IMR-90 (cell line): ENCODE measurements around the gene RNF182. TPM values are rescaled to one million over a fixed set of nuclear protein-coding genes. Genes with fewer than 3 reads are reported as not detected.

Experiments used
- ATAC-seq: fragments of 200-7000 bp; cut with Tn5 transposase; 2 replicates; pipeline ENCODE4 v1.9.1; 2020; ENCODE audit warnings: low read depth, mild to moderate bottlenecking, moderate library complexity
- BruUV-seq: library from RNA; stranded (reverse); fragments of 400-500 nt; replicated peaks from 2 replicates; lab custom pipeline; 2021; lab: Mats Ljungman, UMichigan
- CTCF ChIA-PET: fragments of 300-600 bp; formaldehyde crosslinking; extraction: SDS; loops from one replicate; lab custom pipeline; 2021; ENCODE audit warnings: antibody characterized with exemption; lab: Yijun Ruan, JAX
- POLR2A ChIA-PET: fragments of 300-600 bp; sonication (Branson Sonifier 250); formaldehyde crosslinking; loops from one replicate; lab custom pipeline; 2022; ENCODE audit warnings: antibody characterized with exemption; ENCODE audit not compliant: unreplicated experiment; lab: Charles Lee
- DNase-seq: peaks from one replicate; pipeline ENCODE4 v3.0.0; 2013
- H2AFZ ChIP-seq: replicated peaks from 2 replicates; pipeline ENCODE3; 2013; ENCODE audit warnings: low read length, mild to moderate bottlenecking; ENCODE audit not compliant: poor library complexity
- H2AK5ac ChIP-seq: 2 replicates; pipeline ENCODE4 v1.6.1; 2013; ENCODE audit warnings: low read depth, low read length, inconsistent platforms
- H2AK9ac ChIP-seq: replicated peaks from 2 replicates; pipeline ENCODE3; 2013; ENCODE audit warnings: mild to moderate bottlenecking, low read depth, low read length, moderate library complexity; ENCODE audit not compliant: poor library complexity
- H2BK120ac ChIP-seq: 2 replicates; pipeline ENCODE4 v1.6.1; 2013; ENCODE audit warnings: low read depth, low read length, inconsistent platforms
- H2BK15ac ChIP-seq: 3 replicates; pipeline ENCODE4 v1.6.1; 2013; ENCODE audit warnings: low read depth, low read length, inconsistent platforms
- H2BK20ac ChIP-seq: 2 replicates; pipeline ENCODE4 v1.6.1; 2013; ENCODE audit warnings: low read depth, mild to moderate bottlenecking, inconsistent platforms, low read length, moderate library complexity
- H2BK5ac ChIP-seq: 2 replicates; pipeline ENCODE4 v1.6.1; 2013; ENCODE audit warnings: mild to moderate bottlenecking, low read depth, low read length, inconsistent platforms; ENCODE audit not compliant: poor library complexity, severe bottlenecking
- H3K14ac ChIP-seq: replicated peaks from 2 replicates; pipeline ENCODE4 v1.6.1; 2013; ENCODE audit warnings: low read depth, low read length, inconsistent platforms
- H3K18ac ChIP-seq: 2 replicates; pipeline ENCODE4 v1.6.1; 2013; ENCODE audit warnings: low read depth, low read length, control low read depth
- H3K23ac ChIP-seq: 2 replicates; pipeline ENCODE4 v1.6.1; 2013; ENCODE audit warnings: low read depth, low read length, inconsistent platforms
- H3K27ac ChIP-seq: 2 replicates; pipeline ENCODE4 v1.5.1; 2013; ENCODE audit warnings: mild to moderate bottlenecking, control low read depth, low read length; ENCODE audit not compliant: insufficient read depth
- H3K27me3 ChIP-seq: 2 replicates; pipeline ENCODE4 v1.6.1; 2013; ENCODE audit warnings: low read length; ENCODE audit not compliant: control insufficient read depth, insufficient read depth
- H3K36me3 ChIP-seq: 2 replicates; pipeline ENCODE4 v1.6.1; 2013; ENCODE audit warnings: low read length, mixed read lengths; ENCODE audit not compliant: control insufficient read depth, insufficient read depth
- H3K4ac ChIP-seq: 2 replicates; pipeline ENCODE4 v1.6.1; 2013; ENCODE audit warnings: low read depth, low read length, inconsistent platforms
- H3K4me1 ChIP-seq: 2 replicates; pipeline ENCODE4 v1.6.1; 2013; ENCODE audit warnings: low read length, mixed read lengths; ENCODE audit not compliant: control insufficient read depth, insufficient read depth
- H3K4me2 ChIP-seq: 2 replicates; pipeline ENCODE4 v1.6.1; 2013; ENCODE audit warnings: low read depth, mild to moderate bottlenecking, control low read depth, low read length, moderate library complexity
- H3K4me3 ChIP-seq: 2 replicates; pipeline ENCODE4 v1.5.1; 2013; ENCODE audit warnings: low read depth, mild to moderate bottlenecking, control low read depth, low read length, moderate library complexity; ENCODE audit not compliant: insufficient read depth
- H3K56ac ChIP-seq: 2 replicates; pipeline ENCODE4 v1.6.1; 2013; ENCODE audit warnings: low read length, inconsistent platforms; ENCODE audit not compliant: insufficient read depth; ENCODE audit errors: extremely low read depth
- H3K79me1 ChIP-seq, 2 experiments: 2 replicates each; pipeline ENCODE4 v1.6.1; 2013; ENCODE audit warnings: low read length in 2 of 2, inconsistent platforms in 1 of 2, low read depth in 1 of 2
- H3K9ac ChIP-seq: 2 replicates; pipeline ENCODE4 v1.6.1; 2013; ENCODE audit warnings: low read depth, low read length, control low read depth
- H3K9me1 ChIP-seq: 2 replicates; pipeline ENCODE4 v1.6.1; 2013; ENCODE audit warnings: low read length, inconsistent platforms; ENCODE audit not compliant: insufficient read depth
- H3K9me3 ChIP-seq: 2 replicates; pipeline ENCODE4 v1.6.1; 2013; ENCODE audit warnings: low read length; ENCODE audit not compliant: control insufficient read depth, insufficient read depth
- H4K20me1 ChIP-seq: 2 replicates; pipeline ENCODE4 v1.6.1; 2013; ENCODE audit warnings: low read length, inconsistent platforms; ENCODE audit not compliant: insufficient read depth
- H4K5ac ChIP-seq: 2 replicates; pipeline ENCODE4 v1.6.1; 2013; ENCODE audit warnings: mild to moderate bottlenecking, low read depth, low read length, control low read depth
- H4K8ac ChIP-seq, 2 experiments: 2 replicates each; pipeline ENCODE4 v1.6.1; 2013; ENCODE audit warnings: low read depth in 2 of 2, low read length in 2 of 2, control low read depth in 1 of 2, inconsistent platforms in 1 of 2
- H4K91ac ChIP-seq: 2 replicates; pipeline ENCODE4 v1.6.1; 2013; ENCODE audit warnings: low read depth, low read length, inconsistent platforms; ENCODE audit not compliant: insufficient read depth
- BHLHE40 ChIP-seq: fragments of 150-350 bp; IDR thresholded peaks from 2 replicates; pipeline ENCODE4 v1.6.1; 2016; ENCODE audit warnings: mild to moderate bottlenecking, low read depth, low read length
- CEBPB ChIP-seq: IDR thresholded peaks from 2 replicates; pipeline ENCODE4 v1.6.1; 2012; ENCODE audit warnings: low read depth, low read length, improper control_type of control experiment
- CHD1 ChIP-seq: IDR thresholded peaks from 2 replicates; pipeline ENCODE4 v1.6.1; 2012; ENCODE audit warnings: low read depth, low read length, improper control_type of control experiment
- FOS ChIP-seq: fragments of 150-350 bp; IDR thresholded peaks from 2 replicates; pipeline ENCODE4 v1.6.1; 2016; ENCODE audit warnings: low read depth, low read length
- MAFK ChIP-seq: IDR thresholded peaks from 2 replicates; pipeline ENCODE4 v1.6.1; 2012; ENCODE audit warnings: low read depth, low read length, improper control_type of control experiment
- MAZ ChIP-seq: IDR thresholded peaks from 2 replicates; pipeline ENCODE4 v1.6.1; 2012; ENCODE audit warnings: low read depth, mild to moderate bottlenecking, low read length, improper control_type of control experiment, moderate library complexity, borderline replicate concordance
- MXI1 ChIP-seq: IDR thresholded peaks from 2 replicates; pipeline ENCODE4 v1.6.1; 2012; ENCODE audit warnings: low read depth, mild to moderate bottlenecking, low read length, moderate library complexity, borderline replicate concordance
- POLR2A ChIP-seq: IDR thresholded peaks from 2 replicates; pipeline ENCODE4 v1.6.1; 2012; ENCODE audit warnings: mild to moderate bottlenecking, low read depth, low read length
- RAD21 ChIP-seq: IDR thresholded peaks from 2 replicates; pipeline ENCODE4 v1.6.1; 2012; ENCODE audit warnings: low read length, improper control_type of control experiment
- RCOR1 ChIP-seq: IDR thresholded peaks from 2 replicates; pipeline ENCODE4 v1.6.1; 2012; ENCODE audit warnings: mild to moderate bottlenecking, low read length, improper control_type of control experiment; ENCODE audit not compliant: insufficient replicate concordance
- RFX5 ChIP-seq: IDR thresholded peaks from 2 replicates; pipeline ENCODE4 v1.8.0; 2012; ENCODE audit warnings: low read depth, mild to moderate bottlenecking, low read length, moderate library complexity
- SMC3 ChIP-seq: fragments of 150-350 bp; IDR thresholded peaks from 2 replicates; pipeline ENCODE4 v1.6.1; 2016; ENCODE audit warnings: low read depth, mild to moderate bottlenecking, antibody characterized with exemption, low read length, moderate library complexity
- whole genome bisulfite sequencing, 2 experiments: methylation state at CpG; one replicate each; pipeline versions ENCODE4 v1.1.5 to v1.1.7; 2013; ENCODE audit warnings: missing lambda C conversion rate in 2 of 2; ENCODE audit not compliant: insufficient read length in 1 of 2; ENCODE audit errors: extremely low coverage in 2 of 2; 5-methylcytosine and 5-hydroxymethylcytosine counted together
- dilution Hi-C: fragments of 300-500 bp; cut with HindIII; formaldehyde crosslinking; loops from one replicate; pipeline ENCODE4 v1.14.3; 2018; ENCODE audit warnings: low sequenced_read_pairs; ENCODE audit not compliant: unreplicated experiment
- in situ Hi-C: fragments of 300-500 bp; cut with MboI; formaldehyde crosslinking; loops from 3 replicates; pipeline ENCODE4 v1.14.3; 2019; ENCODE audit warnings: low sequenced_read_pairs, inconsistent platforms, mixed read lengths
- intact Hi-C: fragments of 100-400 bp; cut with micrococcal nuclease; formaldehyde crosslinking; loops from 2 replicates; pipeline ENCODE4 v1.10.0; 2022
- polyA plus RNA-seq, 3 experiments: library from polyadenylated mRNA; depleted of rRNA; stranded (reverse); fragments of >200 nt; gene quantifications; 2 replicates each; pipeline ENCODE4 v1.2.3, GENCODE V29; 2012; ENCODE audit warnings: low replicate concordance in 1 of 3
- total RNA-seq: library from RNA; depleted of rRNA; stranded (reverse); fragments of >200 nt; gene quantifications from 2 replicates; pipeline ENCODE4 v1.2.3, GENCODE V29; 2012
- TF ChIP-seq, protein P1 (sequence below): fragments of 150-350 bp; IDR thresholded peaks from 2 replicates; pipeline ENCODE4 v1.6.1; 2016; ENCODE audit warnings: low read depth, mild to moderate bottlenecking, low read length, moderate library complexity, borderline replicate concordance
- TF ChIP-seq, protein P2 (sequence below): fragments of 150-350 bp; IDR thresholded peaks from 2 replicates; pipeline ENCODE4 v1.6.1; 2017; ENCODE audit warnings: mild to moderate bottlenecking, antibody characterized with exemption, low read length, low read depth

The RNF182 gene
- total and polyA plus RNA-seq, 2 of the 4 experiments (the other 2 are of a cell fraction), result 4.1 to 9.1 TPM

DNA sequence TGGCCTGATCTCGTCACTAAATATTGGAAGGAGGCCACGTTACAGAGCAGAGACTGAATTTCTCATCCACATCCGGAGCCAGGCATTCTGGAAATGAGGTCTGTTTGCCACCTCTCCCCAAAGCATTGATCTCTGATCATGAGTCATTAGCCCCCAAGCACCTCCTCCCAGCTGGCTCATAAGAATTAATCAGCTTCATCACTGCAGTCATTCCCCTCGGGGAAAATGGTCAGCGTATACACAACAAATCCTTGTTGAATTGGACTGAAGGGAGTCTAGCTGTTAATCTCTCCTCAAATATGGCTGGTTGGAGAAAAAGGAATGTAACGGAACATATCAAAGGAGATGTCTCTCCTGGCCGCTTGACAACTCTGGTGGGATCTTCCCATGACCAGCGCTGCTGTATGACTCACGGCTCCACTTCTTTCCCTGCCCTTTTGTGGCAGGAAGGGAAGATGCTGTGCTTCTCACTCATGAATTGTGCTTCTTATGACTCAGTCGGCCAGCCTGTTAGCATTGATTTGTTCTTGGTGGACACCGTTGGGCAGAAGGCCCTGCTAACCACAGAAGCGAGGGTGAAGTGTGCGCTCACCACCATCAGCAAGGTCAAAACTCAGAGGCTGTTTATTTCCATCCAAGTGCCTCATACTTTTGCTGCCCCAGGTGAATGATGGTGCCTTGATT lies 76.7 kb downstream of the RNF182 start:
- no peak overlapping the region; the same call in 1 of the 2 replicates for H3K9ac ChIP-seq
- H3K14ac ChIP-seq, result peak overlapping the region; percentile 62
- H3K4me2 ChIP-seq, result peak overlapping the region; percentile 56
- H3K79me1 ChIP-seq, result no peaks in the 10 kb centered on the region
- H2AK5ac ChIP-seq, result 0 out of 2 replicates have a peak overlapping the region, but pooled peaks have one; percentile 1
- no peaks in the 10 kb centered on the region for H3K9me3 ChIP-seq
- intact Hi-C loops, result no loop called here
- ChIA-PET CTCF (interaction anchor here (0.8 kb wide), 1 partner anchor 16 kb away, joined by 3 read pairs; no protein-coding TSS in a partner anchor), POLR2A (no interaction called here)
- peak overlapping the region; percentile 56; the same call in 1 of the 2 replicates for H3K56ac ChIP-seq
- peak overlapping the region; percentile 66 for H2AFZ ChIP-seq
- peaks cover 2% of the 10 kb centered on the region; the same call in 1 of the 2 replicates for H3K4me1 ChIP-seq
- H3K27ac ChIP-seq, result peak overlapping the region; percentile 30
- peak overlapping the region; percentile 12 to 64 for H4K8ac ChIP-seq
- H3K18ac ChIP-seq, result peak overlapping the region; percentile 28; the same call in 1 of the 2 replicates
- H2BK15ac ChIP-seq, result peak overlapping the region; percentile 27; the same call in 2 of the 3 replicates
- no peaks in the 10 kb centered on the region for H4K20me1 ChIP-seq
- H2BK120ac ChIP-seq, result peak overlapping the region; percentile 80
- peak overlapping the region; percentile 51; the same call in 1 of the 2 replicates for H4K91ac ChIP-seq
- 0% methylated on average over 5 of the region's 13 CpGs; no CpG with 5 or more reads in 1 of the 2 experiments for WGBS, 2 experiments
- dilution Hi-C loops, result no loop called here
- H4K5ac ChIP-seq, result peak overlapping the region; percentile 6; the same call in 1 of the 2 replicates
- H2BK5ac ChIP-seq, result peak overlapping the region; percentile 67
- ATAC-seq, result peak; percentile 95
- peak overlapping the region; percentile 20 for H2AK9ac ChIP-seq
- in situ Hi-C loops, result no loop called here
- peak overlapping the region; percentile 76 for H3K4ac ChIP-seq
- no peaks in the 10 kb centered on the region for H3K9me1 ChIP-seq
- no peaks in the 10 kb centered on the region for H3K27me3 ChIP-seq
- no TSS peak for BruUV-seq
- H2BK20ac ChIP-seq, result peak overlapping the region; percentile 81
- peak; percentile 99 for DNase-seq
- H3K23ac ChIP-seq, result peak overlapping the region; percentile 7; the same call in 1 of the 2 replicates
- H3K36me3 ChIP-seq, result no peaks in the 10 kb centered on the region
- H3K4me3 ChIP-seq, result peak overlapping the region; percentile 4; the same call in 1 of the 2 replicates
- peak; percentile 72 for TF ChIP-seq RCOR1
- TF ChIP-seq, protein P1, sequence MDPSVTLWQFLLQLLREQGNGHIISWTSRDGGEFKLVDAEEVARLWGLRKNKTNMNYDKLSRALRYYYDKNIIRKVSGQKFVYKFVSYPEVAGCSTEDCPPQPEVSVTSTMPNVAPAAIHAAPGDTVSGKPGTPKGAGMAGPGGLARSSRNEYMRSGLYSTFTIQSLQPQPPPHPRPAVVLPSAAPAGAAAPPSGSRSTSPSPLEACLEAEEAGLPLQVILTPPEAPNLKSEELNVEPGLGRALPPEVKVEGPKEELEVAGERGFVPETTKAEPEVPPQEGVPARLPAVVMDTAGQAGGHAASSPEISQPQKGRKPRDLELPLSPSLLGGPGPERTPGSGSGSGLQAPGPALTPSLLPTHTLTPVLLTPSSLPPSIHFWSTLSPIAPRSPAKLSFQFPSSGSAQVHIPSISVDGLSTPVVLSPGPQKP, result no peak
- peak; percentile 84 for TF ChIP-seq FOS
- TF ChIP-seq BHLHE40, result peak; percentile 77
- TF ChIP-seq, protein P2, sequence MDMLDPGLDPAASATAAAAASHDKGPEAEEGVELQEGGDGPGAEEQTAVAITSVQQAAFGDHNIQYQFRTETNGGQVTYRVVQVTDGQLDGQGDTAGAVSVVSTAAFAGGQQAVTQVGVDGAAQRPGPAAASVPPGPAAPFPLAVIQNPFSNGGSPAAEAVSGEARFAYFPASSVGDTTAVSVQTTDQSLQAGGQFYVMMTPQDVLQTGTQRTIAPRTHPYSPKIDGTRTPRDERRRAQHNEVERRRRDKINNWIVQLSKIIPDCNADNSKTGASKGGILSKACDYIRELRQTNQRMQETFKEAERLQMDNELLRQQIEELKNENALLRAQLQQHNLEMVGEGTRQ, result no peak
- TF ChIP-seq MAFK, result no peak
- peak; percentile 22; the same call in 1 of the 2 replicates for TF ChIP-seq MAZ
- TF ChIP-seq RFX5, result no peak
- 0 out of 2 replicates have a peak, but pooled peaks have one; percentile 2 for TF ChIP-seq SMC3
- TF ChIP-seq CHD1, result no peak
- TF ChIP-seq CEBPB, result no peak; the same call in 1 of the 2 replicates
- TF ChIP-seq MXI1, result no peak
- no peak for TF ChIP-seq POLR2A
- TF ChIP-seq RAD21, result peak; percentile 16; the same call in 1 of the 2 replicates
